IPS DF 6.9 (cell line): Measurements from ENCODE around the gene TMEM205.

ENCODE experiments used
- DNase-seq: peaks from one replicate; pipeline ENCODE4 v3.0.0-alpha.2; 2013; ENCODE audit warnings: low read depth, low spot score
- H3K27ac ChIP-seq: one replicate; pipeline ENCODE4 v1.5.1; 2013; ENCODE audit warnings: low read length, control low read depth
- H3K27me3 ChIP-seq: 2 replicates; pipeline ENCODE4 v1.6.1; 2013; ENCODE audit warnings: mild to moderate bottlenecking, low read length; ENCODE audit not compliant: control insufficient read depth, insufficient read depth
- H3K36me3 ChIP-seq: 2 replicates; pipeline ENCODE4 v1.6.1; 2013; ENCODE audit warnings: low read length; ENCODE audit not compliant: control insufficient read depth, insufficient read depth
- H3K4me1 ChIP-seq: 2 replicates; pipeline ENCODE4 v1.6.1; 2013; ENCODE audit warnings: low read length; ENCODE audit not compliant: control insufficient read depth, insufficient read depth
- H3K4me3 ChIP-seq: 2 replicates; pipeline ENCODE4 v1.5.1; 2013; ENCODE audit warnings: mild to moderate bottlenecking, low read length
- H3K9me3 ChIP-seq: 2 replicates; pipeline ENCODE4 v1.6.1; 2013; ENCODE audit warnings: low read length, inconsistent platforms; ENCODE audit not compliant: control insufficient read depth, insufficient read depth
- WGBS: extraction: QIAGEN DNeasy Blood & Tissue Kit; methylation state at CpG from one replicate; pipeline ENCODE4 v1.1.7; 2013; ENCODE audit warnings: mixed read lengths, missing lambda C conversion rate; ENCODE audit not compliant: insufficient read length, insufficient coverage; 5-methylcytosine and 5-hydroxymethylcytosine counted together

Gene TMEM205

DNA sequence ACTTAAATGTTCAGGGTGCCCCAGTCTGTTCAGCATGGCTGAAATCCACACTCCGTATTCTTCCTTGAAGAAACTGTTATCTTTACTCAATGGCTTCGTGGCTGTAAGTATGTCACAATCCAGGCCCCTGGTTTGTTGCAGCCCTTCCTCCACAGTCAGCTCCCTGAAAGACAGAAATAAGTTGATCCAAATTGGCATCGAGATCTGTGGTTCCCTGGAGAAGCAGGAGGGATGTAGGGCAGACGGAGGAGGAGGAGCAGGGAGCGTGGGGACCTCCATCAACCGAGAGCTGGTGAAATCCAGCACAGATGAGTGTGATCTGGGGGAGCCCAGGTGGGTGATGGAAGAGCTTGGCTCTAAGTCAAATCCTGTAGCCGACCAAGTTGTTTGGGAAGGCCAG, 49.8 kb downstream of the TMEM205 start:
- Histone ChIP-seq H3K4me3 (no peak overlapping the region), H3K9me3 (no peaks in the 10 kb centered on the region), H3K27me3 (no peaks in the 10 kb centered on the region), H3K27ac (no peak overlapping the region), H3K4me1 (no peaks in the 10 kb centered on the region), H3K36me3 (no peaks in the 10 kb centered on the region)
- DNase-seq, result no peak
- WGBS, result no CpG with 5 or more reads among the region's 7 CpGs

DNA sequence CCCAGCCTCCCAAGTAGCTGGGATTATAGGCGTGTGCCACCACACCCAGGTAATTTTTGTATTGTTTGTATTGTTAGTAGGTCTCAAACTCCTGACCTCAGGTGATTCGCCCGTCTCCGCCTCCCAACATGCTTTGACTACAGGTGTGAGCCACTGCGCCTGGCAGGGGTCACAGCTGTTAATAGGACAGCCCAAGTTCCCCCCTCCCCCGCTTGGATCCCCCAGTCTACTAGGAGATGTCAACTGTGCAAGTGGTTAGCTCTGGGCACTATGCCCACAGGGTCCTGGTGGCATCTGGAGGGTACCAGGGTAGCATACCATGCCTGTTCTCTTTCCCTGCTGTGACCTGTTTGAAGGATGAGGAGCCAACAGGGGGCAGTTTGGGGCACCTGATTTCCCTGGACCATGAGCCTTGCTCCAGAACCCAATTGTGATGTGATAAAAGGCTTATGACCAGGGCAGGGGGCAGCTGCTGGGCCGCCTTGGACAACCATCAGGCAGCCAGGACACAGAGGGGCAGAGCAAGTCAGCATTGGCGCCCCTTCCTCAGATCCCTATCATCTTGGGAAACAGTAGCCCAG, 50.3 kb downstream of the TMEM205 start, which contains the start of gene TSPAN16:
TSPAN16 (plus strand) TSS at position 496 of the 581 bp plus-strand sequence. CDS start 138 bp downstream, outside the sequence.
- Histone ChIP-seq H3K36me3 (no peaks in the 10 kb centered on the region), H3K4me3 (no peak within 1 kb of the TSS)
- no CpG with 5 or more reads among the region's 8 CpGs for WGBS

GRCh38 chr19:11295180-11295579, 50.9 kb downstream of the TMEM205 start:
- no peak for DNase-seq
- no CpG with 5 or more reads among the region's 4 CpGs for WGBS
- no peaks in the 10 kb centered on the region for H3K4me1 ChIP-seq
- no peaks in the 10 kb centered on the region for H3K9me3 ChIP-seq
- no peaks in the 10 kb centered on the region for H3K36me3 ChIP-seq
- no peak overlapping the region for H3K27ac ChIP-seq
- H3K4me3 ChIP-seq, result no peak overlapping the region
- no peaks in the 10 kb centered on the region for H3K27me3 ChIP-seq

More for the DNA sequence above, 50.3 kb downstream of the TMEM205 start, which contains the start of gene TSPAN16:
- no peak for DNase-seq
- H3K9me3 ChIP-seq, result no peaks in the 10 kb centered on the region
- no peak within 1 kb of the TSS for H3K27ac ChIP-seq
- no peaks in the 10 kb centered on the region for H3K4me1 ChIP-seq
- H3K27me3 ChIP-seq, result no peaks in the 10 kb centered on the region

DNA sequence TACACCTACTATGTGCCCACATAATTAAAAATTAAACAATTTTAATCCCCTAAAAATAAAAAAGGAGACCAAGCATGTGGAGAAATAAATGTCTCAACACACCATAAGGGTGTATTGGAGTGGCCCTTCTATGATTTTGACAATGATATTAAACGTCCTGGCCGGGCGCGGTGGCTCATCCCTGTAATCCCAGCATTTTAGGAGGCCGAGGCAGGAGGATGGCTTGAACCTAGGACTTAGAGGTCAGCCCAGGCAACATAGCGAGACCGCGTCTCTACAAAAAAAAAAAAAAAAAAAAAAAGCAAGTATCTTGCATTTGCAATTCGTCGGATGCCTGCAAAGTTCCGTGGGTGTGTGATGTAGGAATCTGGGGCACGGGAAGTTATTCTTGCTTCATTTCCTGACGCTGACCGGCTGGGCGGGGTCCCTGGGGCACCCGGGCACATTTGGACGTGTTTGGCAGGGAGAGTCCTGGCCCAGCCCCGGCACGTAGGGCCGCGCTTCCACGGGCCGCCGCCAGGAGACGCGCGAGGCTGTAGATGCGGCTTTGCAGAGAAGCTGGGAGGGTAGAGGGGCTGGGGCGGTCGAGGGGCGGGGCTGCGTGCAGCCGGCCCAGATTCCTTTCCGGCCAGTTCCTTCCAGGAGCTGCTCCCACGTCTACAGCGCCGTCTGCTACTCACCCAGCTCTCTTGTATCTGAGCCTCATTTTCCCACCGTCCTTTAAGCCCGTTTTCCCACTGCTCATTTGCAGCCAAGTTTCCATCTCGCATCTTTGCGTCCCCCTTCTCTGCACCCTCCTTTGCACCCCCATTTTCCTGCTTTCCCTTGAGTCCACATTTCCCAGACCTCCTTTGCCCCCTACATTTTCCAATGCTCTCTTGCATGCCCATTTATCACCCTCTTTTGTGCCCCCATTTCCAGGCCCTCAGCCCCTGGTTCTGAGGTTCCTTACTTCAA, 52.4 kb downstream of the TMEM205 start:
- Histone ChIP-seq H3K4me3 (no peak overlapping the region), H3K36me3 (no peaks in the 10 kb centered on the region), H3K4me1 (no peaks in the 10 kb centered on the region), H3K27me3 (no peaks in the 10 kb centered on the region), H3K9me3 (no peaks in the 10 kb centered on the region), H3K27ac (no peak overlapping the region)
- no CpG with 5 or more reads among the region's 41 CpGs for WGBS
- peak; percentile 84 for DNase-seq
